Gastroesophageal sphincter (tissue), 3 donors: ENCODE results near the gene LIF.

Experiments
- CTCF ChIP-seq, 4 experiments: fragments of 200-600 bp in 2 of 4; fragments of 450-650 bp in 2 of 4; sonication (generic) in 1 of 4; IDR thresholded peaks; one replicate each; pipeline ENCODE4 v1.5.1; 2017 to 2019; ENCODE audit warnings: antibody characterized with exemption in 4 of 4, mild to moderate bottlenecking in 2 of 4, moderate library complexity in 2 of 4
- POLR2A ChIP-seq, 2 donors: fragments of 450-650 bp; IDR thresholded peaks; one replicate each; pipeline ENCODE4 v1.6.1; 2017; ENCODE audit warnings: antibody characterized with exemption in 2 of 2, mild to moderate bottlenecking in 2 of 2, moderate library complexity in 1 of 2

- TF ChIP-seq CTCF (IDR thresholded peaks at IDR 0.05) (no peak), POLR2A (IDR thresholded peaks at IDR 0.05) (no peak)
These were observed 55.4 kb downstream of the LIF start for GRCh38 chr22:30191040-30191701.
